ENCODE measurements around the gene DTX1. TPM values are rescaled to one million over a fixed set of nuclear protein-coding genes. Genes with fewer than 3 reads are reported as not detected.

The DTX1 gene
- total RNA-seq, 1 experiment from 2014 or later = 0.44 TPM

GRCh38 chr12:113041560-113041959 is 15.0 kb upstream of the DTX1 start:
- BruUV-seq (replicated peaks) = no TSS peak
- Histone ChIP-seq H3K36me3 (ENCODE audit: control insufficient read depth, insufficient read depth, low read length) (no peaks in the 10 kb centered on the region), H3K27me3 (ENCODE audit: control insufficient read depth, insufficient read depth, low read length) (peaks cover 3% of the 10 kb centered on the region; the same call in 1 of the 2 replicates), H3K27ac (ENCODE audit: low read length) (no peak overlapping the region), H3K9me3 (ENCODE audit: control insufficient read depth, insufficient read depth, low read depth, low read length) (no peaks in the 10 kb centered on the region), H3K4me1 (ENCODE audit: control insufficient read depth, insufficient read depth, low read length) (no peaks in the 10 kb centered on the region), H3K4me3 (ENCODE audit: low read depth in 2 of 2, low read length in 2 of 2) (no peak overlapping the region)
- in situ Hi-C loops (cut with HindIII; ENCODE audit: low pct_unique_long_range_greater_than_20kb, low sequenced_read_pairs) (no loop called here), intact Hi-C loops (cut with micrococcal nuclease; ENCODE audit: unreplicated experiment) (no loop called here)
- ChIA-PET POLR2A (interaction anchor here (0.7 kb wide), 1 partner anchor 9 kb away, joined by 6 read pairs; no protein-coding TSS in a partner anchor), CTCF (no interaction called here)
- TF ChIP-seq SIN3A (IDR thresholded peaks at IDR 0.05; ENCODE audit: borderline replicate concordance, insufficient read depth, low read depth, low read length) (no peak), POLR2AphosphoS5 (IDR thresholded peaks at IDR 0.05; ENCODE audit: low read depth, low read length) (no peak), TCF7L2 (IDR thresholded peaks at IDR 0.05; ENCODE audit: low read depth, low read length) (no peak)
- TF ChIP-seq, protein P1, sequence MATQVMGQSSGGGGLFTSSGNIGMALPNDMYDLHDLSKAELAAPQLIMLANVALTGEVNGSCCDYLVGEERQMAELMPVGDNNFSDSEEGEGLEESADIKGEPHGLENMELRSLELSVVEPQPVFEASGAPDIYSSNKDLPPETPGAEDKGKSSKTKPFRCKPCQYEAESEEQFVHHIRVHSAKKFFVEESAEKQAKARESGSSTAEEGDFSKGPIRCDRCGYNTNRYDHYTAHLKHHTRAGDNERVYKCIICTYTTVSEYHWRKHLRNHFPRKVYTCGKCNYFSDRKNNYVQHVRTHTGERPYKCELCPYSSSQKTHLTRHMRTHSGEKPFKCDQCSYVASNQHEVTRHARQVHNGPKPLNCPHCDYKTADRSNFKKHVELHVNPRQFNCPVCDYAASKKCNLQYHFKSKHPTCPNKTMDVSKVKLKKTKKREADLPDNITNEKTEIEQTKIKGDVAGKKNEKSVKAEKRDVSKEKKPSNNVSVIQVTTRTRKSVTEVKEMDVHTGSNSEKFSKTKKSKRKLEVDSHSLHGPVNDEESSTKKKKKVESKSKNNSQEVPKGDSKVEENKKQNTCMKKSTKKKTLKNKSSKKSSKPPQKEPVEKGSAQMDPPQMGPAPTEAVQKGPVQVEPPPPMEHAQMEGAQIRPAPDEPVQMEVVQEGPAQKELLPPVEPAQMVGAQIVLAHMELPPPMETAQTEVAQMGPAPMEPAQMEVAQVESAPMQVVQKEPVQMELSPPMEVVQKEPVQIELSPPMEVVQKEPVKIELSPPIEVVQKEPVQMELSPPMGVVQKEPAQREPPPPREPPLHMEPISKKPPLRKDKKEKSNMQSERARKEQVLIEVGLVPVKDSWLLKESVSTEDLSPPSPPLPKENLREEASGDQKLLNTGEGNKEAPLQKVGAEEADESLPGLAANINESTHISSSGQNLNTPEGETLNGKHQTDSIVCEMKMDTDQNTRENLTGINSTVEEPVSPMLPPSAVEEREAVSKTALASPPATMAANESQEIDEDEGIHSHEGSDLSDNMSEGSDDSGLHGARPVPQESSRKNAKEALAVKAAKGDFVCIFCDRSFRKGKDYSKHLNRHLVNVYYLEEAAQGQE (IDR thresholded peaks at IDR 0.05; ENCODE audit: insufficient read depth in 1 of 2, low read depth in 2 of 2, low read length in 1 of 2) = no peak
- TF ChIP-seq, protein P2, sequence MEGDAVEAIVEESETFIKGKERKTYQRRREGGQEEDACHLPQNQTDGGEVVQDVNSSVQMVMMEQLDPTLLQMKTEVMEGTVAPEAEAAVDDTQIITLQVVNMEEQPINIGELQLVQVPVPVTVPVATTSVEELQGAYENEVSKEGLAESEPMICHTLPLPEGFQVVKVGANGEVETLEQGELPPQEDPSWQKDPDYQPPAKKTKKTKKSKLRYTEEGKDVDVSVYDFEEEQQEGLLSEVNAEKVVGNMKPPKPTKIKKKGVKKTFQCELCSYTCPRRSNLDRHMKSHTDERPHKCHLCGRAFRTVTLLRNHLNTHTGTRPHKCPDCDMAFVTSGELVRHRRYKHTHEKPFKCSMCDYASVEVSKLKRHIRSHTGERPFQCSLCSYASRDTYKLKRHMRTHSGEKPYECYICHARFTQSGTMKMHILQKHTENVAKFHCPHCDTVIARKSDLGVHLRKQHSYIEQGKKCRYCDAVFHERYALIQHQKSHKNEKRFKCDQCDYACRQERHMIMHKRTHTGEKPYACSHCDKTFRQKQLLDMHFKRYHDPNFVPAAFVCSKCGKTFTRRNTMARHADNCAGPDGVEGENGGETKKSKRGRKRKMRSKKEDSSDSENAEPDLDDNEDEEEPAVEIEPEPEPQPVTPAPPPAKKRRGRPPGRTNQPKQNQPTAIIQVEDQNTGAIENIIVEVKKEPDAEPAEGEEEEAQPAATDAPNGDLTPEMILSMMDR (IDR thresholded peaks at IDR 0.05) = no peak
- DNase-seq (ENCODE audit: low read depth, low spot score) (no peak), ATAC-seq (no peak)

DNA sequence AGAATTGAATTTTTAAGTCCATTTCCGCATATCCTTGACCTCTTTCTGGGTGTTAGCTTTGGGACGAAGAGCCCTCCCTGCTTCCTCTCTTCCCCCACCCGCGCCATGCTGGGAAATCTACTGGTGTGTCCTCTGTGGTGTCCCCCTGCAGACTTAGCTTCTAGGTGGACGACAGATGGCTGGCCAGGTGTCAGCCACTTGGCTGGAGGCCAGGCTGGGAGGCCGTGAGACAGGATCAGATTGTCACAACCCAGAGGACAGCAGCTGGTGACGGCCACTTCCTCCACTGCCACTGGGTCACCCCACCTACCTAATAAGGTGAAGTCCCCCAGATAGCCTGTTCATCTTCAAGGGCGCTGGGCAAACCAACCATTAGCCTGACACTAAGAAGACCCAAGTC is 13.3 kb upstream of the DTX1 start:
- Histone ChIP-seq H3K36me3 (ENCODE audit: control insufficient read depth, insufficient read depth, low read length) (no peaks in the 10 kb centered on the region), H3K4me3 (ENCODE audit: low read depth in 2 of 2, low read length in 2 of 2) (no peak overlapping the region), H3K27me3 (ENCODE audit: control insufficient read depth, insufficient read depth, low read length) (peaks cover 3% of the 10 kb centered on the region; the same call in 1 of the 2 replicates), H3K4me1 (ENCODE audit: control insufficient read depth, insufficient read depth, low read length) (no peaks in the 10 kb centered on the region), H3K27ac (ENCODE audit: low read length) (no peak overlapping the region), H3K9me3 (ENCODE audit: control insufficient read depth, insufficient read depth, low read depth, low read length) (no peaks in the 10 kb centered on the region)
- ChIA-PET POLR2A (no interaction called here), CTCF (no interaction called here)
- TF ChIP-seq, protein P2 (IDR thresholded peaks at IDR 0.05) = no peak
- TF ChIP-seq POLR2AphosphoS5 (IDR thresholded peaks at IDR 0.05; ENCODE audit: low read depth, low read length) = no peak
- TF ChIP-seq, protein P1 (IDR thresholded peaks at IDR 0.05; ENCODE audit: insufficient read depth in 1 of 2, low read depth in 2 of 2, low read length in 1 of 2) = no peak
- no peak for TF ChIP-seq TCF7L2 (IDR thresholded peaks at IDR 0.05; ENCODE audit: low read depth, low read length)
- TF ChIP-seq SIN3A (IDR thresholded peaks at IDR 0.05; ENCODE audit: borderline replicate concordance, insufficient read depth, low read depth, low read length) = no peak
- in situ Hi-C loops (cut with HindIII; ENCODE audit: low pct_unique_long_range_greater_than_20kb, low sequenced_read_pairs) (no loop called here), intact Hi-C loops (cut with micrococcal nuclease; ENCODE audit: unreplicated experiment) (no loop called here)
- no TSS peak for BruUV-seq (replicated peaks)
- ATAC-seq = no peak
- no peak for DNase-seq (ENCODE audit: low read depth, low spot score)
